RPMI7951 (cell line): ENCODE data around the gene CKB. TPM values are rescaled to one million over a fixed set of nuclear protein-coding genes. Genes with fewer than 3 reads are reported as not detected.

Experiments used
- DNase-seq: peaks from one replicate; pipeline ENCODE4 v3.0.0-alpha.2; 2012; ENCODE audit warnings: low read depth
- total RNA-seq: library from RNA; depleted of rRNA; stranded (reverse); fragments of >200 nt; shearing (Covaris generic); gene quantifications from 2 replicates; pipeline ENCODE4 v1.2.3, GENCODE V29; 2014; rRNA removed

Gene CKB
- total RNA-seq, 1 experiment from 2014 or later: 8.8 TPM

- DNase-seq: no peak
Measured at GRCh38 chr14:103488071-103488470, 34.6 kb downstream of the CKB start.

GRCh38 chr14:103485504-103485903, 37.1 kb downstream of the CKB start:
- no peak for DNase-seq

GRCh38 chr14:103483600-103483999, 39.0 kb downstream of the CKB start:
- peak; percentile 65 for DNase-seq

DNA sequence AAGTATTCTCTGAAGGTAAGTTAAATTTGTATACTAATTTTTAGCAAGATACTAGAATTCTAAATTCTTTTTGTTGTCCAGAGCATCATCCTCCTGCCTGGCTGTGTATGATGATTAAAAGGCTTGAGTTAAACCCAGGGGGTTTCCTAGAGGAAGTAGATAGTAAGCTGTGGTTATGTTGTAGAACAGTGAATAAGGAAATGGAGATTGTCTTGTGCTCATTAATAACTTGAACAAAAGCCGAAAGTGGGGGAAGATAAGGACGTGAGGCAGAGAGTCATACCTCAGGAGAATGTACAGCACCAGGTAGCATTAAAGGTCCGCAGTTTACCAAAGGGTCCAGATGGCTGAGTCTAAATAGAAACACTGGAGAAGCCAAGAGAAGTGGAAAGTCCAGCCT, 42.0 kb downstream of the CKB start:
- no peak for DNase-seq

DNA sequence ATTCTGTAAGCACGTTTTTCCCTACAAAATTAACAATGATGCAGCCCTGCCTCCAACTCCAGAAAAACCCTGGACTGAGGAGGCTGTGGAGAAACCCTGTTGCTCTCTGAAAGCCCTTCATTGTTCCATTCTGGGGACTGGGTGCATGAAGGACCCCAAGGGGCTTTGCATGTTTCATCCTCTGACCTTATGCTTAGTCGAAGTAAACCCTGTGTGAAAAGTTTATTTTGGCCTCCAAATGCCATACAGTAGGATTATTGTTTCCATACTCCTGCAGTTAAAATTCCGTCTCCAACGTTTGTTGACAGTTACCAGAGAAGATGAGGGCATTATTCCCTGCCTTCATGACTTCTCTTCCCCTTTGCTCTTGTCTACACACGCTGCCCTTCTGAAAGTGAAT, 46.0 kb downstream of the CKB start:
- DNase-seq: peak; percentile 6

DNA sequence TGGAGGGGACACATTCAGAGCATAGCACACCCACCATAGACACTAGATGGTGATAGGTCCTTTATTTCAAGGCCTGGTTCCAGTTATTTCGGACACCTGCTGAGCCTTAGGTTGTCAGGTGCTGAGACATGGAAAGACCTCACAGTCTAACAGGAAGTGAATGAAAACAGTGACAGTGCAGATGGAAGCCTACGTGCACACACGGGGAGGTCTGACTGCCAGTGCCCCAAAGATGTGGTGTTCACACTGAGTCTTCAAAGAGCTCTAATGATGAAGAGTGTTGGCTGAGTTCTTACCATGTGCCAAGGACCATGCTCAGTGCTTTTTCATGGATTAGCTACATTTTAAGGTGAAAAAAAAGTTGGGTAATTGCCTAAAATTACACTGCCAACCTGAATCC, 46.6 kb downstream of the CKB start:
- DNase-seq: no peak

DNA sequence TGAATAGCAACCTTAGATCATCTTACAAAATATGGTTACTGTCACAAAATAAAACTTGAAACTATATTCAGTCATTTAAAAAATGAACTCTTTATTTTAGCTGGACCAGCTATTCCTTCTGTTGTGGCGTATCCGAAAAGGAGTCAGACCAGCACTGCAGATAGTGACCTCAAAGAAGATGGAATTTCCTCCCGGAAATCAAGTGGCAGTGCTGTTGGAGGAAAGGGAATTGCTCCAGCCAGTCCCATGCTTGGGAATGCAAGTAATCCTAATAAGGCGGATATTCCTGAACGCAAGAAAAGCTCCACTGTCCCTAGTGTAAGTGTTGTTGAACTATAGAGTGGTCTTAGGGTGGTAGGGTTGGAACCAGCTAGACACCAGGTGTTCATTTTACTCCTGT, 47.7 kb downstream of the CKB start:
- no peak for DNase-seq

DNA sequence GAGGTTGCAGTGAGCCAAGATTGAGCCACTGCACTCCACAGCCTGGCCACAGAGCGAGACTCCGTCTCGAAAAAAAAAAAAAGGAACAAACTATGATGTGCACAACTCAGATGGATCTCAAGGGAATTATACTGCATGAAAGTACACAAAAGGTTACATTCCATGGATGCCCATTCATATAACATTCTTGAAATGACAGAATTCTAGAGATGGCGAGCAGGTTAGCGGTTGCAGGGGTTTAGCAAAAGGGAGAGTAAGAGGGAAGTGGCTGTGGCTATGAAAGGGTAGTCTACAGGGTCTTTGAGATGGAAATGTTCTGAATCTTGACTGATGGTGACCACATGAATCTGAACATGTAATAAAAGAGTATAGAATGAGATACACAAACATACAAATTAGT, 49.7 kb downstream of the CKB start:
- DNase-seq: no peak

Other genes starting within 250 kb of the CKB start
- gene EIF5, start 188.6 kb downstream of the CKB start, total RNA-seq: 103 and 123 TPM in 2 replicates
- gene MARK3, start 137.4 kb downstream of the CKB start, total RNA-seq: 45.9 and 61.9 TPM in 2 replicates
- gene TRMT61A, start 6.4 kb upstream of the CKB start, total RNA-seq: 3.8 and 5.3 TPM in 2 replicates
- gene BAG5, start 39.8 kb upstream of the CKB start, total RNA-seq: 16.0 and 17.9 TPM in 2 replicates
- 28.4 and 48.0 TPM in 2 replicates for gene COA8, start 40.1 kb upstream of the CKB start, total RNA-seq
- gene KLC1, start 106.4 kb upstream of the CKB start, total RNA-seq: 89.5 and 118 TPM in 2 replicates
- gene XRCC3, start 192.6 kb upstream of the CKB start, total RNA-seq: 14.5 and 22.4 TPM in 2 replicates
- gene ZFYVE21, start 193.0 kb upstream of the CKB start, total RNA-seq: 34.5 and 37.0 TPM in 2 replicates